GM12878 (cell line): ENCODE results near the gene TMUB2. TPM values are rescaled to one million over a fixed set of nuclear protein-coding genes. Genes with fewer than 3 reads are reported as not detected.
A peak's percentile ranks its signal among the peaks of the same experiment; 100 is the strongest.

Experiments
- ASH2L ChIP-seq: fragments of 300-600, 200-600 bp; sonication (generic); IDR thresholded peaks from 2 replicates; pipeline ENCODE4 v1.6.1; 2017; ENCODE audit warnings: low read depth, mild to moderate bottlenecking, borderline replicate concordance
- BCL11A ChIP-seq: IDR thresholded peaks from 2 replicates; pipeline ENCODE4 v1.6.1; 2011; ENCODE audit warnings: low read depth, low read length
- BHLHE40 ChIP-seq, 2 experiments: fragments of 450-650 bp in 1 of 2; IDR thresholded peaks; 2 replicates each; pipeline ENCODE4 v1.6.1; 2011 to 2017; ENCODE audit warnings: low read depth in 2 of 2, borderline replicate concordance in 1 of 2, improper control_type of control experiment in 1 of 2, low read length in 1 of 2, mild to moderate bottlenecking in 1 of 2
- CTCF ChIP-seq, 3 experiments: IDR thresholded peaks in 2 of 3; conservative IDR thresholded peaks in 1 of 3; 2 replicates each; pipeline ENCODE4 v1.5.1; 2011; ENCODE audit warnings: low read depth in 3 of 3, low read length in 3 of 3, mild to moderate bottlenecking in 3 of 3, control low read depth in 2 of 3, moderate library complexity in 2 of 3, inconsistent platforms in 1 of 3, mixed read lengths in 1 of 3; ENCODE audit not compliant: control insufficient read depth in 2 of 3, insufficient read depth in 1 of 3; ENCODE audit errors: extremely low read depth in 1 of 3
- E2F8 ChIP-seq: fragments of 450-650 bp; IDR thresholded peaks from 2 replicates; pipeline ENCODE4 v1.6.1; 2018; ENCODE audit warnings: mild to moderate bottlenecking, low read depth, moderate library complexity; ENCODE audit not compliant: partially characterized antibody
- EGR1 ChIP-seq, 2 experiments: IDR thresholded peaks; 1 replicate in 1 of 2; 2 replicates in 1 of 2; pipeline ENCODE4 v1.6.1; 2011 to 2012; ENCODE audit warnings: low read depth in 2 of 2, low read length in 2 of 2, borderline replicate concordance in 1 of 2, mild to moderate bottlenecking in 1 of 2, moderate library complexity in 1 of 2
- ELK1 ChIP-seq: IDR thresholded peaks from 2 replicates; pipeline ENCODE4 v1.6.1; 2012; ENCODE audit warnings: low read depth, low read length, improper control_type of control experiment
- FOXK2 ChIP-seq: fragments of 450-650 bp; IDR thresholded peaks from 2 replicates; pipeline ENCODE4 v1.6.1; 2017; ENCODE audit warnings: mild to moderate bottlenecking, moderate library complexity
- KAT2A ChIP-seq: conservative IDR thresholded peaks from 2 replicates; pipeline ENCODE4 v1.6.1; 2011; ENCODE audit warnings: low read depth, low read length; ENCODE audit not compliant: control insufficient read depth
- KLF5 ChIP-seq: fragments of 450-650 bp; IDR thresholded peaks from 2 replicates; pipeline ENCODE4 v1.6.1; 2014; ENCODE audit warnings: mild to moderate bottlenecking; ENCODE audit not compliant: partially characterized antibody
- MTA3 ChIP-seq: IDR thresholded peaks from 2 replicates; pipeline ENCODE4 v1.6.1; 2012; ENCODE audit warnings: low read length, inconsistent platforms, borderline replicate concordance
- MYB ChIP-seq: fragments of 150-350 bp; IDR thresholded peaks from 2 replicates; pipeline ENCODE4 v1.6.1; 2014; ENCODE audit warnings: mild to moderate bottlenecking, low read depth, low read length, borderline replicate concordance
- NBN ChIP-seq: fragments of 450-650 bp; IDR thresholded peaks from 2 replicates; pipeline ENCODE4 v1.6.1; 2016
- NFYB ChIP-seq: IDR thresholded peaks from 2 replicates; pipeline ENCODE4 v1.6.1; 2011; ENCODE audit warnings: low read depth, mild to moderate bottlenecking, low read length, improper control_type of control experiment, moderate library complexity; ENCODE audit not compliant: insufficient read depth
- NR2C1 ChIP-seq: fragments of 450-650 bp; IDR thresholded peaks from 2 replicates; pipeline ENCODE4 v1.6.1; 2017; ENCODE audit warnings: antibody characterized with exemption, mild to moderate bottlenecking, moderate library complexity
- NR2C2 ChIP-seq: IDR thresholded peaks from 2 replicates; pipeline ENCODE4 v1.6.1; 2011; ENCODE audit warnings: borderline replicate concordance, low read depth; ENCODE audit not compliant: control insufficient read depth, insufficient read length
- SMARCA5 ChIP-seq: fragments of 450-650 bp; IDR thresholded peaks from 2 replicates; pipeline ENCODE4 v1.6.1; 2017; ENCODE audit warnings: mild to moderate bottlenecking
- SMC3 ChIP-seq: IDR thresholded peaks from 2 replicates; pipeline ENCODE4 v1.6.1; 2011; ENCODE audit warnings: low read length, improper control_type of control experiment, borderline replicate concordance
- SREBF1 ChIP-seq: IDR thresholded peaks from 2 replicates; pipeline ENCODE4 v1.6.1; 2012; ENCODE audit warnings: mild to moderate bottlenecking, low read length
- TCF12 ChIP-seq: IDR thresholded peaks from 2 replicates; pipeline ENCODE4 v1.6.1; 2011; ENCODE audit warnings: low read depth, mild to moderate bottlenecking, low read length
- USF1 ChIP-seq: IDR thresholded peaks from 2 replicates; pipeline ENCODE4 v1.6.1; 2011; ENCODE audit warnings: borderline replicate concordance, low read depth, mild to moderate bottlenecking, moderate library complexity, mixed read lengths, low read length; ENCODE audit not compliant: insufficient read depth; ENCODE audit errors: extremely low read length
- polyA plus RNA-seq, 11 experiments: library from polyadenylated mRNA; depleted of rRNA in 4 of 11; unstranded in 6 of 11; stranded (reverse) in 5 of 11; fragments of >200 nt; fragmentation: Nextera tagmentation in 4 of 11; fragmentation: Illumina TruSeq in 1 of 11; extraction: Ambion mirVana in 4 of 11; extraction: Trizol in 1 of 11; gene quantifications; 1 replicate in 1 of 11; 2 replicates in 10 of 11; pipeline versions ENCODE4 v1.2.1 to v1.2.3, GENCODE V29; 2011 to 2016; ENCODE audit warnings: inconsistent platforms in 2 of 11, missing spikeins in 2 of 11, low read depth in 1 of 11
- total RNA-seq, 4 experiments: library from RNA; depleted of rRNA in 3 of 4; stranded (reverse); fragments of >200 nt in 3 of 4; fragmentation: Illumina TruSeq in 1 of 4; extraction: Trizol in 1 of 4; gene quantifications; 2 replicates each; pipeline versions ENCODE4 v1.2.1 to v1.2.3, GENCODE V29; 2013 to 2021

TMUB2 gene
- total and polyA plus RNA-seq, 10 of the 15 experiments (the other 5 are each of a cell fraction or from before 2014, with no cell fraction given) = 4.3 to 34.0 (median 20.0) TPM

- TF ChIP-seq KAT2A (no peak), MYB (no peak), NR2C2 (no peak), ELK1 (no peak; the same call in 1 of the 2 replicates), BCL11A (no peak), ASH2L (no peak), NR2C1 (peak; percentile 87), TCF12 (peak; percentile 44; the same call in 1 of the 2 replicates), BHLHE40 (IDR thresholded peaks at IDR 0.05; ENCODE audit: borderline replicate concordance in 1 of 2, low read depth in 2 of 2, low read length in 1 of 2) (no peak), NBN (0 out of 2 replicates have a peak, but pooled peaks have one; percentile 85), E2F8 (peak; percentile 98), EGR1 (IDR thresholded peaks at IDR 0.05; ENCODE audit: borderline replicate concordance in 1 of 2, low read depth in 2 of 2, low read length in 2 of 2) (peak in 1 of 2 experiments; percentile 34; a peak in 1 of 3 replicates), SREBF1 (no peak), MTA3 (no peak), FOXK2 (no peak), NFYB (no peak), SMC3 (no peak), CTCF (IDR thresholded peaks at IDR 0.05 in 2 of 3, conservative IDR thresholded peaks at IDR 0.05 in 1 of 3; ENCODE audit: control insufficient read depth in 2 of 3, extremely low read depth in 1 of 3, insufficient read depth in 1 of 3, low read depth in 3 of 3, low read length in 3 of 3) (no peak), USF1 (no peak), SMARCA5 (peak; percentile 54), KLF5 (no peak)
Measured at GRCh38 chr17:44186307-44187130, at the start of gene TMUB2 (continued).
